Measurements from ENCODE around the gene LRRC17.

DNA sequence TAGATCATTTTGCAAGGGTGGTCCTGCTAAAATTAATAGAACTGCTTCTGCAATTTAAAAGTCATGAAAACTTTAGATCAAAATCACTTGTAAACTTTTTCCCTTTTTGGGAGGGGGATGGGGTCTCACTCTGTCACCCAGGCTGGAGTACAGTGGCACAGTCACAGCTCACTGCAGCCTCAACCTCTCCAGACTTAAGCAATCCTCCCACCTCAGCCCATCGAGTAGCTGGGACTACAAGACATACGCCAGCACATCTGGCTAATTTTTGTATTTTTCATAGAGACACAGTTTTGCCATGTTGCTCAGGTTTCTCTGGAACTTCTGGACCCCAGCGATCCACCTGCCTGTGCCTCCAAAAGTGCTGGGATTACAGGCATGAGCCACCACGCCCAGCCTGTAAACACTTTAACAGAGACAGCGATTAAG, 79.7 kb downstream of the LRRC17 start:
- TF ChIP-seq, protein P1, sequence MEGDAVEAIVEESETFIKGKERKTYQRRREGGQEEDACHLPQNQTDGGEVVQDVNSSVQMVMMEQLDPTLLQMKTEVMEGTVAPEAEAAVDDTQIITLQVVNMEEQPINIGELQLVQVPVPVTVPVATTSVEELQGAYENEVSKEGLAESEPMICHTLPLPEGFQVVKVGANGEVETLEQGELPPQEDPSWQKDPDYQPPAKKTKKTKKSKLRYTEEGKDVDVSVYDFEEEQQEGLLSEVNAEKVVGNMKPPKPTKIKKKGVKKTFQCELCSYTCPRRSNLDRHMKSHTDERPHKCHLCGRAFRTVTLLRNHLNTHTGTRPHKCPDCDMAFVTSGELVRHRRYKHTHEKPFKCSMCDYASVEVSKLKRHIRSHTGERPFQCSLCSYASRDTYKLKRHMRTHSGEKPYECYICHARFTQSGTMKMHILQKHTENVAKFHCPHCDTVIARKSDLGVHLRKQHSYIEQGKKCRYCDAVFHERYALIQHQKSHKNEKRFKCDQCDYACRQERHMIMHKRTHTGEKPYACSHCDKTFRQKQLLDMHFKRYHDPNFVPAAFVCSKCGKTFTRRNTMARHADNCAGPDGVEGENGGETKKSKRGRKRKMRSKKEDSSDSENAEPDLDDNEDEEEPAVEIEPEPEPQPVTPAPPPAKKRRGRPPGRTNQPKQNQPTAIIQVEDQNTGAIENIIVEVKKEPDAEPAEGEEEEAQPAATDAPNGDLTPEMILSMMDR (IDR thresholded peaks at IDR 0.05) = no peak
- TF ChIP-seq POLR2A (IDR thresholded peaks at IDR 0.05) (no peak), POLR2AphosphoS5 (IDR thresholded peaks at IDR 0.05) (no peak)
